SK-N-MC (cell line): ENCODE measurements around the gene OXCT1.

ENCODE experiments used
- EZH2 ChIP-seq: fragments of 200-600 bp; sonication (generic); IDR thresholded peaks from one replicate; pipeline ENCODE4 v1.6.1; 2017; ENCODE audit warnings: antibody characterized with exemption
- FOXP2 ChIP-seq: optimal IDR thresholded peaks from 2 replicates; pipeline ENCODE3; 2011; ENCODE audit warnings: mild to moderate bottlenecking, moderate library complexity; ENCODE audit not compliant: insufficient read depth; ENCODE audit errors: extremely low read length, control extremely low read depth
- POLR2AphosphoS5 ChIP-seq: IDR thresholded peaks from 2 replicates; pipeline ENCODE4 v1.6.1; 2012; ENCODE audit warnings: mild to moderate bottlenecking, low read depth, low read length, borderline replicate concordance

DNA sequence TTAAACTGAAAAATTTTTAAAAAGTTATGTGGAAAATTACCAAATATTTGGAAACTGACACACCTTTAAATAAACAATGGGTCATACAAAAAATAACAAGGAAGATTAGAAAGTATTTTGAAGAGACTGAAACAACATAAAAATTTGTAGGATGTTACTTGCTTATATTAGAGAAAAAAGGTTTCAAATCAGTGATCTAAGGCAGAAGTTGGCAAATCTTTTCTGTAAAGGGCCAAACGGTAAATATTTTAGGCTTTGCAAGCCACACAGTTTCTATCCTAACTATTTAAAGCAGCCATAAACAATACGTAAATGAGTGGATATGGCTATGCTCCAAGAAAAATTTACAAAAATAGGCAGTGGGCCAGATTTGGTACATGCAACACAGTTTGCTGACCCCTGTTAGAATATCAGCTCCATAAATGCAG is 81.3 kb downstream of the OXCT1 start:
- TF ChIP-seq POLR2AphosphoS5 (peak; percentile 27; the same call in 1 of the 2 replicates), EZH2 (no peak), FOXP2 (no peak)
